T-helper 17 cell (primary cell): ENCODE data around the gene SLCO4A1. TPM values are rescaled to one million over a fixed set of nuclear protein-coding genes. Genes with fewer than 3 reads are reported as not detected.

ENCODE experiments used
- ATAC-seq: fragments of 150-1000 bp; cut with Tn5 transposase; 2 replicates; pipeline ENCODE4 v1.10.0; 2021; ENCODE audit warnings: mild to moderate bottlenecking, moderate library complexity
- DNase-seq, 3 donors: peaks; one replicate each; pipeline versions ENCODE4 v3.0.0 to v3.0.0-alpha.2; 2020 to 2021
- H3K9me3 ChIP-seq: one replicate; pipeline ENCODE4 v1.7.0; 2013; ENCODE audit warnings: low read length, mild to moderate bottlenecking; ENCODE audit not compliant: control insufficient read depth, poor library complexity, severe bottlenecking
- H3K27ac Mint-ChIP-seq: one replicate; pipeline ENCODE4 v1.8.0; 2022; ENCODE audit warnings: mild to moderate bottlenecking, moderate library complexity, mixed read lengths
- H3K27me3 Mint-ChIP-seq: one replicate; pipeline ENCODE4 v1.8.0; 2022; ENCODE audit warnings: mixed read lengths
- H3K36me3 Mint-ChIP-seq: one replicate; pipeline ENCODE4 v1.8.0; 2022; ENCODE audit warnings: low read depth, mixed read lengths
- H3K4me1 Mint-ChIP-seq: one replicate; pipeline ENCODE4 v1.8.0; 2022; ENCODE audit warnings: mild to moderate bottlenecking, mixed read lengths
- H3K4me3 Mint-ChIP-seq: one replicate; pipeline ENCODE4 v1.8.0; 2022; ENCODE audit warnings: mild to moderate bottlenecking, moderate library complexity, mixed read lengths
- total RNA-seq, 4 donors: library from RNA in 2 of 4; stranded (reverse) in 2 of 4; gene quantifications; one replicate each; pipeline ENCODE4 v1.2.3 and lab custom pipeline; 2022 to 2026

Gene SLCO4A1
- total RNA-seq, 2 donors from 2014 or later, result 1.9 TPM

- DNase-seq (no peak), ATAC-seq (no peak)
- no peak overlapping the region for H3K4me3 Mint-ChIP-seq
- H3K27ac Mint-ChIP-seq, result no peak overlapping the region
- peaks cover 29% of the 10 kb centered on the region for H3K27me3 Mint-ChIP-seq
- peaks cover 2% of the 10 kb centered on the region for H3K36me3 Mint-ChIP-seq
- no peaks in the 10 kb centered on the region for H3K9me3 ChIP-seq
- peaks cover 6% of the 10 kb centered on the region for H3K4me1 Mint-ChIP-seq
Measured at GRCh38 chr20:62631336-62632308, 10.7 kb upstream of the SLCO4A1 start.

- Mint-ChIP-seq H3K27ac (no peak overlapping the region), H3K27me3 (peaks cover 29% of the 10 kb centered on the region), H3K4me3 (no peak overlapping the region), H3K36me3 (peaks cover 2% of the 10 kb centered on the region), H3K4me1 (peaks cover 6% of the 10 kb centered on the region)
- no peaks in the 10 kb centered on the region for H3K9me3 ChIP-seq
- no peak for DNase-seq
- ATAC-seq, result no peak
Measured at GRCh38 chr20:62632575-62633090, 9.7 kb upstream of the SLCO4A1 start.

GRCh38 chr20:62633598-62634329 lies 8.5 kb upstream of the SLCO4A1 start:
- no peaks in the 10 kb centered on the region for H3K9me3 ChIP-seq
- DNase-seq, result no peak
- no peak for ATAC-seq
- Mint-ChIP-seq H3K4me3 (no peak overlapping the region), H3K4me1 (peaks cover 6% of the 10 kb centered on the region), H3K27me3 (peaks cover 29% of the 10 kb centered on the region), H3K27ac (peak overlapping the region; percentile 8), H3K36me3 (peaks cover 2% of the 10 kb centered on the region)

- no peak for DNase-seq
- no peak overlapping the region for H3K27ac Mint-ChIP-seq
- H3K27me3 Mint-ChIP-seq, result peaks cover 29% of the 10 kb centered on the region
- peaks cover 2% of the 10 kb centered on the region for H3K36me3 Mint-ChIP-seq
- H3K9me3 ChIP-seq, result no peaks in the 10 kb centered on the region
- peaks cover 6% of the 10 kb centered on the region for H3K4me1 Mint-ChIP-seq
- no peak overlapping the region for H3K4me3 Mint-ChIP-seq
- ATAC-seq, result no peak
Measured at GRCh38 chr20:62634330-62634967, 7.9 kb upstream of the SLCO4A1 start.

- no peaks in the 10 kb centered on the region for H3K9me3 ChIP-seq
- Mint-ChIP-seq H3K27me3 (peaks cover 29% of the 10 kb centered on the region), H3K27ac (no peak overlapping the region), H3K4me3 (no peak overlapping the region), H3K4me1 (peaks cover 6% of the 10 kb centered on the region), H3K36me3 (peaks cover 2% of the 10 kb centered on the region)
- no peak for DNase-seq
- no peak for ATAC-seq
Measured at GRCh38 chr20:62635232-62635631, 7.1 kb upstream of the SLCO4A1 start.

GRCh38 chr20:62635852-62636251 lies 6.5 kb upstream of the SLCO4A1 start:
- ATAC-seq (no peak), DNase-seq (no peak)
- Mint-ChIP-seq H3K36me3 (peaks cover 2% of the 10 kb centered on the region), H3K4me1 (peaks cover 6% of the 10 kb centered on the region), H3K27me3 (peaks cover 29% of the 10 kb centered on the region), H3K27ac (peak overlapping the region; percentile 34), H3K4me3 (no peak overlapping the region)
- H3K9me3 ChIP-seq, result no peaks in the 10 kb centered on the region

- peaks cover 2% of the 10 kb centered on the region for H3K36me3 Mint-ChIP-seq
- peaks cover 29% of the 10 kb centered on the region for H3K27me3 Mint-ChIP-seq
- H3K4me3 Mint-ChIP-seq, result no peak overlapping the region
- H3K4me1 Mint-ChIP-seq, result peaks cover 9% of the 10 kb centered on the region
- ATAC-seq, result no peak
- peak overlapping the region; percentile 34 for H3K27ac Mint-ChIP-seq
- H3K9me3 ChIP-seq, result no peaks in the 10 kb centered on the region
- DNase-seq, result no peak
Measured at GRCh38 chr20:62636446-62636845, 5.9 kb upstream of the SLCO4A1 start.

GRCh38 chr20:62637110-62637509 lies 5.2 kb upstream of the SLCO4A1 start:
- ATAC-seq, result no peak
- DNase-seq, result no peak
- Mint-ChIP-seq H3K27ac (no peak overlapping the region), H3K4me3 (no peak overlapping the region), H3K4me1 (peaks cover 9% of the 10 kb centered on the region), H3K36me3 (no peaks in the 10 kb centered on the region), H3K27me3 (peaks cover 24% of the 10 kb centered on the region)
- H3K9me3 ChIP-seq, result no peaks in the 10 kb centered on the region

- H3K36me3 Mint-ChIP-seq, result no peaks in the 10 kb centered on the region
- H3K27me3 Mint-ChIP-seq, result peaks cover 20% of the 10 kb centered on the region
- DNase-seq (no peak), ATAC-seq (no peak)
- no peaks in the 10 kb centered on the region for H3K9me3 ChIP-seq
- H3K4me1 Mint-ChIP-seq, result peaks cover 8% of the 10 kb centered on the region
- no peak overlapping the region for H3K27ac Mint-ChIP-seq
- H3K4me3 Mint-ChIP-seq, result no peak overlapping the region
Measured at GRCh38 chr20:62637521-62638054, 4.7 kb upstream of the SLCO4A1 start.

GRCh38 chr20:62638055-62638570 lies 4.2 kb upstream of the SLCO4A1 start:
- H3K4me1 Mint-ChIP-seq, result peaks cover 7% of the 10 kb centered on the region
- peaks cover 14% of the 10 kb centered on the region for H3K27me3 Mint-ChIP-seq
- no peaks in the 10 kb centered on the region for H3K9me3 ChIP-seq
- H3K36me3 Mint-ChIP-seq, result no peaks in the 10 kb centered on the region
- ATAC-seq (no peak), DNase-seq (no peak)
- no peak overlapping the region for H3K4me3 Mint-ChIP-seq
- H3K27ac Mint-ChIP-seq, result no peak overlapping the region

GRCh38 chr20:62638679-62639406 lies 3.5 kb upstream of the SLCO4A1 start:
- Mint-ChIP-seq H3K4me1 (peaks cover 7% of the 10 kb centered on the region), H3K4me3 (peak overlapping the region; percentile 15), H3K27ac (no peak overlapping the region), H3K27me3 (peaks cover 14% of the 10 kb centered on the region), H3K36me3 (no peaks in the 10 kb centered on the region)
- no peak for ATAC-seq
- H3K9me3 ChIP-seq, result no peaks in the 10 kb centered on the region
- DNase-seq, result no peak

- H3K27me3 Mint-ChIP-seq, result peaks cover 14% of the 10 kb centered on the region
- no peaks in the 10 kb centered on the region for H3K36me3 Mint-ChIP-seq
- no peaks in the 10 kb centered on the region for H3K9me3 ChIP-seq
- no peak overlapping the region for H3K4me3 Mint-ChIP-seq
- DNase-seq, result no peak
- no peak overlapping the region for H3K27ac Mint-ChIP-seq
- H3K4me1 Mint-ChIP-seq, result peaks cover 7% of the 10 kb centered on the region
- no peak for ATAC-seq
Measured at GRCh38 chr20:62639765-62640164, 2.5 kb upstream of the SLCO4A1 start.
